OCI-LY7 (cell line): ENCODE measurements around the gene RIT2. TPM values are rescaled to one million over a fixed set of nuclear protein-coding genes. Genes with fewer than 3 reads are reported as not detected.

Experiments used
- BruUV-seq: library from RNA; stranded (reverse); fragments of 400-500 nt; replicated peaks from 2 replicates; lab custom pipeline; 2021; lab: Mats Ljungman, UMichigan
- CTCF ChIA-PET: fragments of 300-600 bp; sonication (Branson Sonifier 250); formaldehyde crosslinking; loops from one replicate; lab custom pipeline; 2022; ENCODE audit warnings: antibody characterized with exemption; ENCODE audit not compliant: unreplicated experiment; lab: Charles Lee
- POLR2A ChIA-PET: fragments of 300-600 bp; sonication (Branson Sonifier 250); formaldehyde crosslinking; loops from one replicate; lab custom pipeline; 2022; ENCODE audit warnings: antibody characterized with exemption; lab: Charles Lee
- DNase-seq: peaks from one replicate; pipeline ENCODE4 v3.0.0-alpha.2; 2015; ENCODE audit warnings: low spot score
- H2AFZ ChIP-seq: fragments of 200-600 bp; sonication (generic), shearing (Covaris generic); 2 replicates; pipeline ENCODE4 v1.6.1; 2014; ENCODE audit warnings: mild to moderate bottlenecking, antibody characterized with exemption, low read length, moderate library complexity
- H3K27ac ChIP-seq: fragments of 200-600 bp; sonication (generic); 2 replicates; pipeline ENCODE4 v1.5.1; 2014; ENCODE audit warnings: mixed run types, low read depth, mild to moderate bottlenecking, moderate library complexity, low read length, inconsistent platforms; ENCODE audit not compliant: poor library complexity, severe bottlenecking
- H3K36me3 ChIP-seq: fragments of 200-600 bp; sonication (generic); 2 replicates; pipeline ENCODE4 v1.6.1; 2014; ENCODE audit warnings: mild to moderate bottlenecking, antibody characterized with exemption, low read length, moderate library complexity, mixed read lengths; ENCODE audit not compliant: insufficient read depth
- H3K4me1 ChIP-seq: fragments of 200-600 bp; sonication (generic); 2 replicates; pipeline ENCODE4 v1.5.1; 2014; ENCODE audit warnings: mild to moderate bottlenecking, low read length; ENCODE audit not compliant: insufficient read depth, poor library complexity, severe bottlenecking
- H3K4me2 ChIP-seq: fragments of 200-600 bp; sonication (generic); 2 replicates; pipeline ENCODE4 v1.6.1; 2014; ENCODE audit warnings: mild to moderate bottlenecking, low read length
- H3K4me3 ChIP-seq: fragments of 200-600 bp; sonication (generic); 2 replicates; pipeline ENCODE4 v1.5.1; 2014; ENCODE audit warnings: mild to moderate bottlenecking, low read depth, low read length; ENCODE audit not compliant: poor library complexity, severe bottlenecking
- H3K79me2 ChIP-seq: fragments of 200-600 bp; sonication (generic); 2 replicates; pipeline ENCODE4 v1.6.1; 2016; ENCODE audit warnings: low read depth, mild to moderate bottlenecking, low read length, moderate library complexity, mixed read lengths; ENCODE audit not compliant: insufficient read depth
- H3K9me2 ChIP-seq: fragments of 200-600 bp; sonication (generic); 2 replicates; pipeline ENCODE4 v1.6.1; 2016; ENCODE audit warnings: mild to moderate bottlenecking, low read length, mixed read lengths; ENCODE audit not compliant: insufficient read depth
- H3K9me3 ChIP-seq: fragments of 200-600 bp; sonication (generic); 2 replicates; pipeline ENCODE4 v1.6.1; 2014; ENCODE audit warnings: mild to moderate bottlenecking, mixed run types, low read length, mixed read lengths
- H4K20me1 ChIP-seq: fragments of 200-600 bp; sonication (generic); 2 replicates; pipeline ENCODE4 v1.6.1; 2014; ENCODE audit warnings: mild to moderate bottlenecking, antibody characterized with exemption, low read length, moderate library complexity, mixed read lengths; ENCODE audit not compliant: insufficient read depth
- CTCF ChIP-seq: fragments of 200-600 bp; sonication (generic); conservative IDR thresholded peaks from 2 replicates; pipeline ENCODE4 v1.5.1; 2014; ENCODE audit warnings: mild to moderate bottlenecking, antibody characterized with exemption, low read length, moderate library complexity, mixed read lengths
- EZH2phosphoT487 ChIP-seq: fragments of 200-600 bp; sonication (generic); IDR thresholded peaks from 2 replicates; pipeline ENCODE4 v1.6.1; 2018; ENCODE audit warnings: low read depth, borderline replicate concordance, mild to moderate bottlenecking, mixed run types, antibody characterized with exemption, low read length, moderate library complexity, mixed read lengths
- intact Hi-C: fragments of 100-400 bp; cut with micrococcal nuclease; formaldehyde crosslinking; loops from one replicate; pipeline ENCODE4 v1.10.0; 2022; ENCODE audit not compliant: unreplicated experiment
- total RNA-seq, 2 experiments: library from RNA; depleted of rRNA in 1 of 2; stranded (reverse); fragments of >200 nt in 1 of 2; shearing (Covaris generic) in 1 of 2; gene quantifications; 2 replicates each; pipeline ENCODE4 v1.2.3, GENCODE V29; 2014 to 2022

Gene RIT2
- total RNA-seq, 2 experiments from 2014 or later, result not detected

GRCh38 chr18:42719221-42719620 lies 396.3 kb downstream of the RIT2 start:
- H2AFZ ChIP-seq, result no peak overlapping the region
- intact Hi-C loops, result no loop called here
- no peak overlapping the region for H3K4me2 ChIP-seq
- no peaks in the 10 kb centered on the region for H3K9me3 ChIP-seq
- ChIA-PET CTCF (no interaction called here), POLR2A (no interaction called here)
- no peak for DNase-seq
- H3K4me3 ChIP-seq, result no peak overlapping the region
- TF ChIP-seq EZH2phosphoT487 (no peak), CTCF (no peak)
- H3K9me2 ChIP-seq, result no peaks in the 10 kb centered on the region
- H3K79me2 ChIP-seq, result no peaks in the 10 kb centered on the region
- no peak overlapping the region for H3K27ac ChIP-seq
- no peaks in the 10 kb centered on the region for H4K20me1 ChIP-seq
- no peaks in the 10 kb centered on the region for H3K4me1 ChIP-seq
- H3K36me3 ChIP-seq, result no peaks in the 10 kb centered on the region
- BruUV-seq, result no TSS peak

GRCh38 chr18:42712065-42712464 lies 403.4 kb downstream of the RIT2 start:
- no peaks in the 10 kb centered on the region for H3K79me2 ChIP-seq
- ChIA-PET POLR2A (interaction anchor here (0.6 kb wide), 1 partner anchor 57 kb away, joined by 3 read pairs; no protein-coding TSS in a partner anchor), CTCF (no interaction called here)
- no peak overlapping the region for H3K4me2 ChIP-seq
- intact Hi-C loops, result no loop called here
- no peak for DNase-seq
- BruUV-seq, result no TSS peak
- no peaks in the 10 kb centered on the region for H3K36me3 ChIP-seq
- no peaks in the 10 kb centered on the region for H3K4me1 ChIP-seq
- no peak overlapping the region for H3K4me3 ChIP-seq
- no peaks in the 10 kb centered on the region for H3K9me3 ChIP-seq
- H2AFZ ChIP-seq, result no peak overlapping the region
- H3K27ac ChIP-seq, result no peak overlapping the region
- no peaks in the 10 kb centered on the region for H3K9me2 ChIP-seq
- no peaks in the 10 kb centered on the region for H4K20me1 ChIP-seq
- TF ChIP-seq EZH2phosphoT487 (no peak), CTCF (no peak)

- POLR2A ChIA-PET, result no interaction called here
- no peak for DNase-seq
- H2AFZ ChIP-seq, result no peak overlapping the region
- TF ChIP-seq EZH2phosphoT487, result no peak
- no peak for TF ChIP-seq CTCF
- BruUV-seq, result no TSS peak
- intact Hi-C loops, result no loop called here
- H3K9me3 ChIP-seq, result no peaks in the 10 kb centered on the region
- no peak overlapping the region for H3K27ac ChIP-seq
- no peaks in the 10 kb centered on the region for H4K20me1 ChIP-seq
- no peaks in the 10 kb centered on the region for H3K79me2 ChIP-seq
- H3K4me1 ChIP-seq, result no peaks in the 10 kb centered on the region
- H3K4me2 ChIP-seq, result no peak overlapping the region
- CTCF ChIA-PET, result no interaction called here
- H3K36me3 ChIP-seq, result no peaks in the 10 kb centered on the region
- no peaks in the 10 kb centered on the region for H3K9me2 ChIP-seq
- H3K4me3 ChIP-seq, result no peak overlapping the region
Measured at GRCh38 chr18:42707080-42707479, 408.4 kb downstream of the RIT2 start.
